Immature natural killer cell (primary cell): ENCODE data around the gene MBOAT7. TPM values are rescaled to one million over a fixed set of nuclear protein-coding genes. Genes with fewer than 3 reads are reported as not detected.
A peak's percentile ranks its signal among the peaks of the same experiment; 100 is the strongest.

Experiments
- DNase-seq, 3 donors: peaks; one replicate each; pipeline ENCODE4 v3.0.0; 2022; ENCODE audit warnings: mixed read lengths in 1 of 3
- H3K27ac Mint-ChIP-seq, 6 donors: one replicate each; pipeline ENCODE4 v1.8.0; 2020; ENCODE audit warnings: mixed read lengths in 6 of 6, mild to moderate bottlenecking in 5 of 6, inconsistent platforms in 4 of 6, moderate library complexity in 3 of 6
- H3K27me3 Mint-ChIP-seq, 3 donors: one replicate each; pipeline ENCODE4 v1.8.0; 2020 to 2021; ENCODE audit warnings: low read depth in 3 of 3, mild to moderate bottlenecking in 3 of 3, mixed read lengths in 3 of 3, moderate library complexity in 3 of 3, inconsistent platforms in 1 of 3
- H3K36me3 Mint-ChIP-seq, 3 donors: one replicate each; pipeline ENCODE4 v1.8.0; 2020; ENCODE audit warnings: mixed read lengths in 3 of 3, inconsistent platforms in 2 of 3, mild to moderate bottlenecking in 2 of 3
- H3K4me1 Mint-ChIP-seq, 2 donors: one replicate each; pipeline ENCODE4 v1.8.0; 2020; ENCODE audit warnings: inconsistent platforms in 2 of 2, mild to moderate bottlenecking in 2 of 2, mixed read lengths in 2 of 2, moderate library complexity in 1 of 2
- H3K4me3 Mint-ChIP-seq, 5 donors: one replicate each; pipeline ENCODE4 v1.8.0; 2020; ENCODE audit warnings: mild to moderate bottlenecking in 5 of 5, mixed read lengths in 5 of 5, inconsistent platforms in 3 of 5, moderate library complexity in 3 of 5
- H3K9me3 Mint-ChIP-seq, 6 donors: one replicate each; pipeline ENCODE4 v1.8.0; 2020; ENCODE audit warnings: mild to moderate bottlenecking in 6 of 6, mixed read lengths in 6 of 6, inconsistent platforms in 4 of 6, moderate library complexity in 3 of 6
- polyA plus RNA-seq, 3 donors: library from polyadenylated mRNA; unstranded; fragments of 300-500 nt; fragmentation: Illumina TruSeq; gene quantifications; one replicate each; pipeline ENCODE4 v1.2.3, GENCODE V29; 2021

The MBOAT7 gene
- polyA plus RNA-seq, 3 donors from 2014 or later, result 8.8 to 17.8 (median 15.7) TPM

DNA sequence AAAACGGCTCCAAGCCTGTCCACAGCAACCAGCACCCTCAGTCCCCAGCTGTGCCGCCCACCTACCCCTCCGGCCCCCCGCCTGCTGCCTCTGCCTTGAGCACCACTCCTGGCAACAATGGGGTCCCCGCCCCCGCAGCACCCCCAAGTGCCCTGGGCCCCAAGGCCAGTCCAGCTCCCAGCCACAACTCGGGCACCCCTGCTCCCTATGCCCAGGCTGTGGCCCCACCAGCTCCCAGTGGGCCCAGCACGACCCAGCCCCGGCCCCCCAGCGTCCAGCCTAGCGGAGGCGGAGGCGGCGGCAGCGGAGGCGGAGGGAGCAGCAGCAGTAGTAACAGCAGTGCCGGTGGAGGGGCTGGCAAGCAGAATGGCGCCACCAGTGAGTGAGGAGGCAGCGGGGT lies 41.2 kb downstream of the MBOAT7 start:
- Mint-ChIP-seq H3K36me3 (peaks cover 11 to 37% (median 18%) of the 10 kb centered on the region in 3 donors), H3K4me3 (no peak overlapping the region), H3K4me1 (peaks cover 0 to 2% of the 10 kb centered on the region in 2 donors), H3K27ac (no peak overlapping the region), H3K9me3 (no peaks in the 10 kb centered on the region), H3K27me3 (peaks cover under 1 to 7% (median 1%) of the 10 kb centered on the region in 3 donors)
- DNase-seq, result no peak

DNA sequence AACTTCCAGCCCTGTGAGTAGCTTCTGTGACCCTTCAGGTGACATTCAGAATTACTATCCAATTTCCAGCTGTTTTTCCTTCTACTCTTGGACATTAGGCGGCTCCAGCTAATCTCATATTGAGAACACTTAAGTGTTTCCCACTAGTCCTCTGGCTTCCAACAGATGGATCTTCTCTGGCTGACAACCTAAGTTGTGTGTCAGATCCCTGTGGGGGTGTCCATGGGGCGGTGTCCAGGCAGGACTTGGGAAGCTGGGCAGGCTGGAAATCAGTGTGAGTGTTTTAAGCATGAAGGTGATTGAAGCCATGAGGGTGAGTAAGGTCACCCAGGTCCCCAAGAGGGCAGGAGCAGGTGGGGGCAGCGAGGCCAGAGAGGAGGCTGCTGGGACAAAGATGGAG lies 41.7 kb downstream of the MBOAT7 start:
- H3K27ac Mint-ChIP-seq, result peak overlapping the region in 1 of 6 donors; percentile 17
- H3K27me3 Mint-ChIP-seq, result peaks cover 0 to 6% (median 0%) of the 10 kb centered on the region in 3 donors
- no peak overlapping the region for H3K4me3 Mint-ChIP-seq
- no peaks in the 10 kb centered on the region for H3K9me3 Mint-ChIP-seq
- peaks cover 11 to 41% (median 18%) of the 10 kb centered on the region in 3 donors for H3K36me3 Mint-ChIP-seq
- peaks cover 0 to 2% of the 10 kb centered on the region in 2 donors for H3K4me1 Mint-ChIP-seq
- no peak for DNase-seq

DNA sequence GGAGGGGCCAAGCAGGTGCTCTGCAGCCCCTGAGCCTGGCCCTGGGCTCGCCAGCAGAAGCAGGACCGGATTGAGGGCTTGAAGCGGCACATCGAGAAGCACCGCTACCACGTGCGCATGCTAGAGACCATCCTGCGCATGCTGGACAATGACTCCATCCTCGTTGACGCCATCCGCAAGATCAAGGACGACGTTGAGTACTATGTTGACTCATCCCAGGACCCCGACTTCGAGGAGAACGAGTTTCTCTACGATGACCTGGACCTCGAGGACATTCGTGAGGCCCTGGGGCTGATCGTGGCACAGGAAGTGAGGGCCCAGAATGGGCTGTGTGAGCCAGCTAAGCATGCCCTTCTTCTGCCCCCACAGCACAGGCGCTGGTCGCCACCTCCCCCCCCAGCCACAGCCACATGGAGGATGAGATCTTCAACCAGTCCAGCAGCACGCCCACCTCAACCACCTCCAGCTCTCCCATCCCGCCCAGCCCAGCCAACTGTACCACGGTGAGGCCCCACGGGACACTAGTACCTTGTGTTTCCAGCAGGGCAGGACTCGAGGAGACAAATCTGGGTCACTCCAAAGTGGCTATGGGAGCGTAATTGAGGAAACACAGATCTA lies 43.7 kb downstream of the MBOAT7 start:
- DNase-seq, result no peak
- Mint-ChIP-seq H3K27me3 (peaks cover 0 to 9% (median 0%) of the 10 kb centered on the region in 3 donors), H3K9me3 (no peaks in the 10 kb centered on the region), H3K4me3 (no peak overlapping the region), H3K36me3 (peaks cover 11 to 37% (median 18%) of the 10 kb centered on the region in 3 donors), H3K27ac (no peak overlapping the region), H3K4me1 (peaks cover 8 to 20% of the 10 kb centered on the region in 2 donors)

GRCh38 chr19:54142166-54142780 lies 47.1 kb downstream of the MBOAT7 start:
- Mint-ChIP-seq H3K4me3 (peak overlapping the region in 1 of 5 donors; percentile 12), H3K27ac (peak overlapping the region in 3 of 6 donors; percentile 0 to 78 (median 2)), H3K27me3 (peaks cover 4 to 13% (median 8%) of the 10 kb centered on the region in 3 donors), H3K4me1 (peaks cover 29 to 43% of the 10 kb centered on the region in 2 donors), H3K9me3 (no peaks in the 10 kb centered on the region), H3K36me3 (peaks cover 9 to 32% (median 18%) of the 10 kb centered on the region in 3 donors)
- DNase-seq, result no peak

GRCh38 chr19:54141356-54141755 lies 48.0 kb downstream of the MBOAT7 start:
- peaks cover 8 to 19% (median 10%) of the 10 kb centered on the region in 3 donors for H3K27me3 Mint-ChIP-seq
- no peak for DNase-seq
- no peaks in the 10 kb centered on the region for H3K9me3 Mint-ChIP-seq
- H3K27ac Mint-ChIP-seq, result peak overlapping the region in 2 of 6 donors; percentile 35 to 56
- peaks cover 34 to 49% of the 10 kb centered on the region in 2 donors for H3K4me1 Mint-ChIP-seq
- H3K4me3 Mint-ChIP-seq, result peak overlapping the region in 1 of 5 donors; percentile 35
- H3K36me3 Mint-ChIP-seq, result peaks cover 9 to 25% (median 18%) of the 10 kb centered on the region in 3 donors

DNA sequence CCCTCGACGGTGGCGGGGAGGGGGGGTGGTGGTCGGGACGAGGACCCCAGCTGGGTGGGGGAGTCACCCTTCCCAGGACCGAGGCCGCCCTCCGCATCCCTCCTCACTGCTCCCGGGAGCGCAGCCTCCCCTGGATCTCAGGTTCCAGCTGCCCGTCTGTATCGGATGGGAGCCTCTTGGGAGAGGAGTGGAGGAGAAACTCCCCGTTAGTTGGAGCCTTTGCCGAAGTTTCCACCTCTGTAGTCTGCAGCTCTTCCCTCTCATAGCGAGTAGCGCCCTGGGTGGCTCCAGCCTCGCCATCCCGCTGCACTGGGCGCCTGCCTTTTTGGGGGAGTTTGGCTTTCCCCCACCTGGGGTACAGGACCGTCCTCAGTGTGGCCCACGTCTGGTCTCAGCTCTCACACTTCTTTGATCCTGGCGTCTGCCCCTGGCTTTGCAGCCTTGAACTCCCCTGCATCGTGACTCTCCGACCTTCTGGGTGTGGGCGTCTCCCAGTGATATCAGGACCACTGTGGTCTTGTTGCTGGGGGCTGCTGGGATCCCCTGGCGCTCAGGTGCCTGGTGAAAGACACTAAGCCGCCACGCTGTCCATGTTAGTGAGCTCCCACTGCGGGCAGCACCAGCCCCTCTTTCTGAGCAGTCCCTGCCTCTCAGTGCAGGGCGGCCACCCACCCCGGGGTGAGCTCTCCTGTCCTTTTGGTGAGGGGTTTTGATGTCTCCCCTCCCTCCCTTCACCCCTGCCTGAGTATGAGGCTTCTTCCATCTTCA lies 50.7 kb downstream of the MBOAT7 start:
- Mint-ChIP-seq H3K27me3 (peaks cover 10 to 20% (median 12%) of the 10 kb centered on the region in 3 donors), H3K36me3 (peaks cover under 1 to 9% (median 3%) of the 10 kb centered on the region in 3 donors), H3K9me3 (no peaks in the 10 kb centered on the region), H3K4me3 (peak overlapping the region; percentile 81 to 91 (median 87)), H3K27ac (peak overlapping the region; percentile 67 to 92 (median 89)), H3K4me1 (peaks cover 42 to 55% of the 10 kb centered on the region in 2 donors)
- DNase-seq, result peak in 1 of 3 donors; percentile 14

GRCh38 chr19:54137699-54138488 lies 51.5 kb downstream of the MBOAT7 start, which contains the start of gene CNOT3:
CNOT3 (plus strand) TSS chr19:54137762; CDS start chr19:54142979, 5,217 bp downstream.
- peak; percentile 37 to 54 (median 46) for DNase-seq
- Mint-ChIP-seq H3K4me1 (peaks cover 42 to 55% of the 10 kb centered on the region in 2 donors), H3K9me3 (no peaks in the 10 kb centered on the region)

GRCh38 chr19:54136864-54137698 lies 52.3 kb downstream of the MBOAT7 start:
- Mint-ChIP-seq H3K4me3 (peak overlapping the region; percentile 85 to 94 (median 89)), H3K9me3 (no peaks in the 10 kb centered on the region), H3K27me3 (peaks cover 10 to 20% (median 14%) of the 10 kb centered on the region in 3 donors), H3K27ac (peak overlapping the region; percentile 71 to 93 (median 90)), H3K4me1 (peaks cover 40 to 49% of the 10 kb centered on the region in 2 donors), H3K36me3 (no peaks in the 10 kb centered on the region)
- DNase-seq, result peak; percentile 99 to 100 (median 100)

More at GRCh38 chr19:54137699-54138488, 51.5 kb downstream of the MBOAT7 start, which contains the start of gene CNOT3:
- Mint-ChIP-seq H3K4me3 (peak within 1 kb of the TSS; percentile 87 to 94 (median 90)), H3K27me3 (peaks cover 10 to 18% (median 14%) of the 10 kb centered on the region in 3 donors), H3K27ac (peak within 1 kb of the TSS; percentile 86 to 93 (median 92)), H3K36me3 (peaks cover 0 to 2% (median 0%) of the 10 kb centered on the region in 3 donors)

- no peak for DNase-seq
- Mint-ChIP-seq H3K27me3 (peaks cover 10 to 19% (median 14%) of the 10 kb centered on the region in 3 donors), H3K36me3 (no peaks in the 10 kb centered on the region), H3K4me3 (peak overlapping the region; percentile 85 to 94 (median 89)), H3K27ac (peak overlapping the region; percentile 71 to 93 (median 90)), H3K9me3 (no peaks in the 10 kb centered on the region), H3K4me1 (peaks cover 38 to 41% of the 10 kb centered on the region in 2 donors)
Observed at GRCh38 chr19:54136086-54136863, 53.1 kb downstream of the MBOAT7 start.

DNA sequence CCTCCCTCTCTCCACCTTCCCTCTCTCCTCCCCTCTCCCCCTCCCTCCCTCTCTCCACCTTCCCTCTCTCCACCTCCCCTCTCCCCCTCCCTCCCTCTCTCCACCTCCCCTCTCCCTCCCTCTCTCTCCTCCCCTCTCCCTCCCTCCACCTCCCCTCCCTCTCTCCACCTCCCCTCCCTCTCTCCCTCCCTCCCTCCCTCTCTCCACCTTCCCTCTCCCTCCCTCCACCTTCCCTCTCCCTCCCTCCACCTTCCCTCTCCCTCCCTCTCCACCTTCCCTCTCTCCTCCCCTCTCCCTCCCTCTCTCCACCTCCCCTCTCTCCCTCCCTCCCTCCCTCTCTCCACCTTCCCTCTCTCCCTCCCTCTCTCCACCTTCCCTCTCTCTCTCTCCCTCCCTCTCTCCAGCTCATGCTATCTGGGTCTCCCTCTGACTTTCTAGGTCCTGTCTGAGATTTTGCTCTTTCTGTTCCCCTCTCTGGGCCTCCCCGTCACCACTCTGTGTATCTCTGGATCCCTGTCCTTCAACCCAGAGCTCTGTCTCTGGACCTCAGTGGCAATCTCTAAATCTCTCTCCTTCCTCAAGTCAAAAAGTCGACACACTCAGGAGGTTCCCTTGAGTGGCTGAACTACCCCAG lies 55.3 kb downstream of the MBOAT7 start:
- Mint-ChIP-seq H3K36me3 (no peaks in the 10 kb centered on the region), H3K27ac (peak overlapping the region in 4 of 6 donors; percentile 12 to 80 (median 74)), H3K27me3 (peaks cover 8 to 19% (median 14%) of the 10 kb centered on the region in 3 donors), H3K4me1 (peaks cover 19 to 21% of the 10 kb centered on the region in 2 donors), H3K9me3 (no peaks in the 10 kb centered on the region), H3K4me3 (peak overlapping the region in 1 of 5 donors; percentile 40)
- DNase-seq, result no peak

DNA sequence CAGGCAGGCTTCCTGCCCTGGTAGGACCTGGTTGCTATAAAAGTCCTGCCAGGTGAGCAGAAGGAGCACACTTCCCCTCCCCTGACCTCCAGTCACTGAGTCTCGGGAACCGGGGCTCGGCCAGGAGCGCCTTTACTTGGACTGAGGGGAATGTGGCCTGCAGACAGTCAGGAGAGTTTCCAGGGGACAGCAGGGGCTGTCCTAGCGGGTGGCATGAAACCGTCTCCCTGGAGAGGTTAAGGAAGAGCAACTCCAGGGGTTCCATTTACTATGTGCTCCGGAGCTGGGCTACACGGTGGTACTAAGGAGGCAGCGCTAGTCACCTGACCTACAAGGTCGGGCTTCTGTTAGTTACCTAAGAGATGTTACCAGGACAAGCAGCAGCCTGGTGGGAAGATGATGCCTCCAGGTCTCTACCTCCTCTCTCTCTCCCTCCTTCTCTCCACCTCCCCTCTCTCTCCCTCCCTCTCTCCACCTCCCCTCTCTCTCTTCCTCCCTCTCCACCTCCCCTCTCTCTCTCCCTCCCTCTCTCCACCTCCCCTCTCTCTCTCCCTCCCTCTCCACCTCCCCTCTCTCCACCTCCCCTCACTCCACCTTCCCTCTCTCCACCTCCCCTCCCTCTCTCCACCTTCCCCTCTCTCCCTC lies 55.9 kb downstream of the MBOAT7 start:
- Mint-ChIP-seq H3K36me3 (no peaks in the 10 kb centered on the region), H3K27me3 (peaks cover 4 to 19% (median 12%) of the 10 kb centered on the region in 3 donors), H3K9me3 (no peaks in the 10 kb centered on the region), H3K27ac (peak overlapping the region in 1 of 6 donors; percentile 81), H3K4me3 (no peak overlapping the region), H3K4me1 (peaks cover 12 to 15% of the 10 kb centered on the region in 2 donors)
- peak in 1 of 3 donors; percentile 66 for DNase-seq
